AG04449 (cell line): ENCODE results near the gene STX18.

Source experiments
- CTCF ChIA-PET: fragments of 350-600 bp; formaldehyde crosslinking; extraction: SDS; loops from one replicate; lab custom pipeline; 2021; ENCODE audit warnings: antibody characterized with exemption; lab: Yijun Ruan, JAX
- POLR2A ChIA-PET: fragments of 400-600, 350-600 bp; formaldehyde crosslinking; extraction: SDS; loops from one replicate; lab custom pipeline; 2020; ENCODE audit warnings: antibody characterized with exemption, inconsistent platforms; lab: Yijun Ruan, JAX
- DNase-seq: peaks from one replicate; pipeline ENCODE4 v3.0.0-alpha.2; 2010; ENCODE audit warnings: low read depth, low spot score
- H3K4me3 ChIP-seq: 2 replicates; pipeline ENCODE4 v1.5.1; 2011; ENCODE audit warnings: low read depth, mild to moderate bottlenecking, control low read depth, low read length
- TF ChIP-seq, protein P1 (sequence below): IDR thresholded peaks from one replicate; pipeline ENCODE4 v1.5.1; 2011; ENCODE audit warnings: mild to moderate bottlenecking, moderate library complexity, low read length, control low read depth, inconsistent platforms; ENCODE audit not compliant: insufficient read depth; ENCODE audit errors: missing control alignments

STX18 gene

DNA sequence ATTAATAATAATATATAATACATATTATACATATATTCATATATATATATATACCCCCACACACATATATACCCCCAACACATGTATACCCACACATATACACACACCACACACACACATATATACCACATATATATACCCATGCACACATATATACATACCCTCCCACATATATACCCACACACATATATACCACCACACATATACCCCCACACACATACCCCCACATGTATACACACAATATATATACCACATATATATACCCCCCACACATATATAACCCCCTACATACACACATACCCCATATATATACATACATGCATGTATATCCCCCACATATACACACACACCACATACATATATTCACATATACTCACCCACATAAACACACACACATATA lies 103.0 kb downstream of the STX18 start:
- H3K4me3 ChIP-seq = no peak overlapping the region
- no peak for DNase-seq
- CTCF ChIA-PET = no interaction called here
- TF ChIP-seq, protein P1, sequence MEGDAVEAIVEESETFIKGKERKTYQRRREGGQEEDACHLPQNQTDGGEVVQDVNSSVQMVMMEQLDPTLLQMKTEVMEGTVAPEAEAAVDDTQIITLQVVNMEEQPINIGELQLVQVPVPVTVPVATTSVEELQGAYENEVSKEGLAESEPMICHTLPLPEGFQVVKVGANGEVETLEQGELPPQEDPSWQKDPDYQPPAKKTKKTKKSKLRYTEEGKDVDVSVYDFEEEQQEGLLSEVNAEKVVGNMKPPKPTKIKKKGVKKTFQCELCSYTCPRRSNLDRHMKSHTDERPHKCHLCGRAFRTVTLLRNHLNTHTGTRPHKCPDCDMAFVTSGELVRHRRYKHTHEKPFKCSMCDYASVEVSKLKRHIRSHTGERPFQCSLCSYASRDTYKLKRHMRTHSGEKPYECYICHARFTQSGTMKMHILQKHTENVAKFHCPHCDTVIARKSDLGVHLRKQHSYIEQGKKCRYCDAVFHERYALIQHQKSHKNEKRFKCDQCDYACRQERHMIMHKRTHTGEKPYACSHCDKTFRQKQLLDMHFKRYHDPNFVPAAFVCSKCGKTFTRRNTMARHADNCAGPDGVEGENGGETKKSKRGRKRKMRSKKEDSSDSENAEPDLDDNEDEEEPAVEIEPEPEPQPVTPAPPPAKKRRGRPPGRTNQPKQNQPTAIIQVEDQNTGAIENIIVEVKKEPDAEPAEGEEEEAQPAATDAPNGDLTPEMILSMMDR = no peak
- POLR2A ChIA-PET = no interaction called here

DNA sequence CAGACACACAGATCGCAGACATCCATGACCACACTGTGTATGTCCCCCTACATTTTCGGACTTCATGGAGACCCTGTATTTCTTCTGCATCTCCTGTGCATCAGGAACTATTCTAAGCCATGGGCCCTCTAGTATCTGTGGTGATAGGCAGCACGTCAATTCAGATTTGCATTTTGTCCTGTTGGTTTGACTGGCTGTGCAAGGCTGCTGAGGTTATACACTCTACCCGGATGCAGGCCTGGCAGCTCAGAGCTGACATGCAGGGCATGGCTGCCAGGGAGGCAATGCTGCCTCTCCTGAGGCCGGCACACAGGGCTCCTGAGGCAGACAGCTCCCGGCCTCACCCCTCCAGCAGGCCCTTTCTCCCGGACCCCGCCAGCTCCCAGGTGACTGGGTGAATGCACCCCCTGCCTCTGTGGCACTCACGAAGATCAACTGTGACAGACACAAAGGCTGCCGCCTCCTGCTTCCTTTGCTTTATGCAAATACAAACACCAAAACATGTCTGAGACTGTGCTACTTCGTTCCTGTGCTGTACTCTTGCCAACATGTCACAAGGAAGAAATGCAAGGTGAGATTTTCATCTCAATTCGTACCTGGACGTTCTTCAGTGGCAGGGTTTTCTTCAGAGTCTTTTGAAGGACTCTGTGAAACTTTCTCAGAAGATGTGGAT lies 103.9 kb downstream of the STX18 start:
- DNase-seq = no peak
- TF ChIP-seq, protein P1 = no peak
- ChIA-PET CTCF (no interaction called here), POLR2A (no interaction called here)
- H3K4me3 ChIP-seq = no peak overlapping the region

DNA sequence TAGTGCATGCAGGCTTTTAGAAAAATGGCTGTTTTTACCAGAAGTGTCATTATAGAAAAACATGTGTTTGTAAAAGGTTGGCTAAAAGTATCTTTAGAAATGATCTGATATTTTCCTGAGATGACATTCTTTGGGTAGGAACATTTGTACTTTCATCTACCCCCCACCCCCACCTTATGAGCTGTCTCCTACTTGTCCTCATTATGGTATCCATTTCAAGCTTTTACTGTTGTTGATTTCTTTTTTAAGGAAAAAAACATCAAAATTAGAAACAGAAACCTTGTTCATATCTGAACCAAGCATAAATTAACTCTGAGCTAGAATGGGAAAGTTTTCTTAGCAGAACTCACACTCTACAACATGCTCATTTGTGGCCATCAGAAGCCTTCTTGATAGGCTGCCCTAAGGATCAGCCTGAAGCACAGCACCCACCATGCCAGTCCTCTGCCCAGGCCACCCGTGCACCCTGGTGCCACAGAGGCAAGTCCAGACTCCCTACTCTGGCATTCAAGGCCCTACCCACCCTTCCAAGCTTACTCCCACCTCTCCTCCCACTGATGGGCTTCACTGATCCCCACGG lies 105.5 kb downstream of the STX18 start:
- TF ChIP-seq, protein P1 = no peak
- ChIA-PET POLR2A (no interaction called here), CTCF (interaction anchor here (1.4 to 1.6 kb wide), 2 partner anchors 10 to 12 kb away, joined by 3 to 4 read pairs; no protein-coding TSS in a partner anchor)
- H3K4me3 ChIP-seq = no peak overlapping the region
- no peak for DNase-seq

DNA sequence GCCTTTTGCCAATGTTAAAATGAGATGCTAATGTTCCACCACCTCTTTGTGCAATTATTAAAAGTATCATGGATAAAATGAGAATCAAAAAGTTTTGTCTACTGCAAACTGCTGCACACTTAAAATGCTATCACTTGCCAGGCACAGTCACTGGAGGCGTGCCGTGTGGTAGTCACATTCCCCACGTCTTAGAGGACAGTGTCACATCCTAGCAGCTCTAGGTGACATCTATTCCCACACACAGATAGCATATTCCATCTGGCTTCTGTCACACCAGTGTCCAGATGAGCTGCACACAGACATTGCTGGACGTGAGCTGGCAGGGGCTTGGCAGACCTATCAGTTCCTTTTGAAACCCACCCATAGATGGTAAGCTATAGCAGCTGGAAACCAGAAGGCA lies 107.9 kb downstream of the STX18 start:
- DNase-seq = no peak
- ChIA-PET POLR2A (no interaction called here), CTCF (interaction anchor here (0.7 to 2.1 kb wide), 3 partner anchors 8 to 174 kb away, joined by 3 to 7 read pairs (median 6); no protein-coding TSS in a partner anchor)
- TF ChIP-seq, protein P1 = no peak
- no peak overlapping the region for H3K4me3 ChIP-seq

DNA sequence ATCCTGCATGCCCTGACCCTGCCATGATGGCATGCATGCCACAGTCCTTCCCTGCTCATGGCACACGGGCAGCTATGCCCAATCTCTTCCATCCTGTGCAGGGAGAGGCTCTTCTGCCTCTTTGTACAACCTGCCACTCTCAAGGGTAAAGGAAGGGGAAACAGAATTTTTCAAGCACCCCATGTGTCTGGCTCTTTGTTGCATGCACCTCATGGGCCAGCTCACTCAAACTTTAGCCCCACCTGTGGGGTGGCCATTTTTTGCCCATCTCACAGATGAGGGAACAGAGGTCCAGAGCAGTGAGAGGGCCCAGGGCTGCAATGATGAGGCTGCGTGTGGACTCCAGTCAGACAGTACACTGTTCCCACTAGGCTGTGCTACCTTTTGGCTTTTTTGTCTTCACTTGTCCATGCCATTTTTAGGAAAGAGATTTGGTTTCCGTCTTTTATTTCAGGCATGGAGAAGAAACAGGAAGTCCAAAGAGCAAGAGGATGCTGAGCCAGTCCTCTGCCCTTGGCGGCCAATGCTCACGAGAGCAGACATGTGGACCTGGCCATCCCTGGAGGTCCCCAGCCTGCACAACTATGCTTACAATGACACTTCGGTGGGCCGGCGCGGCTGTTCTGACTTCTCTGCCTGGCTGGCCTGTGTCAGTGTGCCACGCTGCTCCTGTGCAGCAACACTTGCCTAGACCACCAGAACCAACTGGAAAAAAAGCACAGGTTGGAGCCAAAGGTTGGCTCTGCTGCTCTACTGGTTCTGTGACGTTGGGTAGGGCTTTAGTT lies 109.3 kb downstream of the STX18 start:
- no peak overlapping the region for H3K4me3 ChIP-seq
- TF ChIP-seq, protein P1 = no peak
- no peak for DNase-seq
- ChIA-PET CTCF (interaction anchor here (1.2 to 6.0 kb wide), 7 partner anchors 8 to 184 kb away, joined by 3 to 46 read pairs (median 12); partner anchors contain the start of gene TMEM128), POLR2A (no interaction called here)
